ENCODE measurements around the gene FANCE.

FANCE gene

GRCh38 chr6:35483893-35484645 is 31.9 kb downstream of the FANCE start:
- DNase-seq (ENCODE audit: low read depth): no peak
- no peak overlapping the region for H3K4me3 ChIP-seq (ENCODE audit: low read length)

DNA sequence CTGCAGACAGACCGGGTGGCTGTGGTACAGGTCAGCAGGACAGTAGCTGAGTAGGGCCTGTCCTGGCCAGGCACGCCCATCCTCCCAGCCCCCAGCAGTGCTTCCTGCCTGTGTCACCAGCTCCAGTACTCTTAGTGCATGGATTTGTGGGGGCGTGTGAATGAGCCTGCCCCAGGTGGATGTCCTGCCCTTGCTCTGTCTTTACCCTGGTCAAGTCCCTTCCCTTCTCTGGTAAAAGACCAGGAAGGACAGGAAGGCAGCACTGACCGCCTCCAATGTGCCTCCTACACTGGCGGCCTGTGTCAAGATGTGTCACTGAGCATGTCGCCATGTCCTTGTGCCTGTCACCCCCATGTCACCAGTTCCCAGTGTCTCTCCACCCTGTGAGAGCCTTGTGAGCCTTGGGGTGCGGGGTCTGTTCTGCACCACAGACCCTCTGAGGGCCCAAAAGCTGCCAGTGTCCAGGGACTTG is 32.8 kb downstream of the FANCE start:
- DNase-seq (ENCODE audit: low read depth): peak; percentile 72
- H3K4me3 ChIP-seq (ENCODE audit: low read length): no peak overlapping the region
- TF ChIP-seq CTCF (IDR thresholded peaks at IDR 0.05; ENCODE audit: insufficient read depth, low read depth, low read length, missing control alignments): no peak

More at GRCh38 chr6:35483893-35484645, 31.9 kb downstream of the FANCE start:
- TF ChIP-seq CTCF (IDR thresholded peaks at IDR 0.05; ENCODE audit: insufficient read depth, low read depth, low read length, missing control alignments): no peak

- DNase-seq (ENCODE audit: low read depth): peak; percentile 66
- H3K4me3 ChIP-seq (ENCODE audit: low read length): peak overlapping the region; percentile 7
- TF ChIP-seq CTCF (IDR thresholded peaks at IDR 0.05; ENCODE audit: insufficient read depth, low read depth, low read length, missing control alignments): no peak
These were observed 33.3 kb downstream of the FANCE start for GRCh38 chr6:35485402-35485877.

DNA sequence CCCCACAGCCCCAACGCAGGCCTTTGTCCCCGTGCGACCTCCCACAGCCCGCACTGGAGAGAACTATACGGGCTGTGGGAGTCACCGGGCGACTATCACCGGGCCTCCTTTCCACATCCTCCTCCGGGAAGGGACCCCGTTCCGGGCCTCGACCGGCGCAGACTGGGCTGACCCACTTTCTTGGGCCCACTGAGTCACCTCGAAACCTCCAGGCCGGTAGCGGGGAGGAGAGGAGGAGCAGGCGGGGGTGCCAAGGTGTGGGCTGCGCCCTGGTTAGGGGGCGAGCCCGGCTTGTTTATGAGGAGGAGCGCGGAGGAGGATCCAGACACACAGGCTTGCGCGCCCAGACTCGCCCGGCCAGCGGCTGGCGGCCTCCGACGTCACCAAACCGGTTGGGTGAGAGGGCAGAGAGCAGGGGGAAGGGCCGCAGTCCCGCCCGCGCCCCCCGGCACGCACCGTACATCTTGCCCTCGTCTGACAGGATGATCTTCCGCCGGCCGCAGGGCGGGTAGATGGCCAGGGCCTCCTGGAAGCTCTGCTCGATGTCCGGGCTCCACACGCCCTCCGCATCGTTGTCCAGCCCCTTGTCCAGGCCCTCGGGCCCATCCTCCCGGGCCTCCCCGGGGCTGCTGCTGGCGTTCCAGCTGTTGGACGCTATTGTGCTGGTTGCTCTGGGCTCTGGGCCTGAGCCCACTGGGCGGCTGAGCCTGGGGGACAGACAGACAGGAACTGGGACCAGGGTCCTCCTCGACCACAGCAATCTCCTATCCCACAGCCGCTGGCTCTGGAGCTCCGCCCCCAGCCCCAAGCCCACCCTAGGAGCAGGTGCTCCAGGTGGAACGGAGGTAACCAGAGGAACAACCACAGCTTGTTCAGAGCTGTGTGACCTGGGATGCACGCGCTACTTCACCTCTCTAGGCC is 34.1 kb downstream of the FANCE start:
- peak; percentile 98 for DNase-seq (ENCODE audit: low read depth)
- no peak for TF ChIP-seq CTCF (IDR thresholded peaks at IDR 0.05; ENCODE audit: insufficient read depth, low read depth, low read length, missing control alignments)
- peak overlapping the region; percentile 21 for H3K4me3 ChIP-seq (ENCODE audit: low read length)

- no peak for TF ChIP-seq CTCF (IDR thresholded peaks at IDR 0.05; ENCODE audit: insufficient read depth, low read depth, low read length, missing control alignments)
- DNase-seq (ENCODE audit: low read depth): peak; percentile 68
- H3K4me3 ChIP-seq (ENCODE audit: low read length): no peak overlapping the region
These were observed 35.7 kb downstream of the FANCE start for GRCh38 chr6:35487658-35488516.

GRCh38 chr6:35488517-35488862 is 36.4 kb downstream of the FANCE start:
- no peak for TF ChIP-seq CTCF (IDR thresholded peaks at IDR 0.05; ENCODE audit: insufficient read depth, low read depth, low read length, missing control alignments)
- no peak overlapping the region for H3K4me3 ChIP-seq (ENCODE audit: low read length)
- no peak for DNase-seq (ENCODE audit: low read depth)

All from epithelial cell of esophagus (primary cell).